ENCODE results near the gene FSTL5.
A peak's percentile ranks its signal among the peaks of the same experiment; 100 is the strongest.

Gene FSTL5

GRCh38 chr4:161696944-161697343 is 466.9 kb downstream of the FSTL5 start:
- DNase-seq = no peak

- DNase-seq = no peak
These were observed 483.7 kb downstream of the FSTL5 start for GRCh38 chr4:161680146-161680545.

- no peak for DNase-seq
These were observed 499.1 kb downstream of the FSTL5 start for GRCh38 chr4:161664740-161665139.

- DNase-seq = no peak
These were observed 500.0 kb downstream of the FSTL5 start for GRCh38 chr4:161663844-161664243.

- no peak for DNase-seq
These were observed 505.1 kb downstream of the FSTL5 start for GRCh38 chr4:161658676-161659075.

- no peak for DNase-seq
These were observed 506.2 kb downstream of the FSTL5 start for GRCh38 chr4:161657616-161658015.

- DNase-seq = no peak
These were observed 507.2 kb downstream of the FSTL5 start for GRCh38 chr4:161656594-161656993.

- DNase-seq = no peak
These were observed 508.7 kb downstream of the FSTL5 start for GRCh38 chr4:161655148-161655547.

GRCh38 chr4:161653697-161654096 is 510.1 kb downstream of the FSTL5 start:
- no peak for DNase-seq

GRCh38 chr4:161651586-161651985 is 512.2 kb downstream of the FSTL5 start:
- no peak for DNase-seq

GRCh38 chr4:161650812-161651211 is 513.0 kb downstream of the FSTL5 start:
- DNase-seq = peak; percentile 61

- DNase-seq = no peak
These were observed 516.0 kb downstream of the FSTL5 start for GRCh38 chr4:161647757-161648156.

GRCh38 chr4:161642708-161643107 is 521.1 kb downstream of the FSTL5 start:
- peak; percentile 26 for DNase-seq

- no peak for DNase-seq
These were observed 533.9 kb downstream of the FSTL5 start for GRCh38 chr4:161629694-161630441.

- peak; percentile 3 for DNase-seq
These were observed 559.1 kb downstream of the FSTL5 start for GRCh38 chr4:161604516-161605300.

- no peak for DNase-seq
These were observed 562.8 kb downstream of the FSTL5 start for GRCh38 chr4:161601011-161601410.

- no peak for DNase-seq
These were observed 568.5 kb downstream of the FSTL5 start for GRCh38 chr4:161595230-161595771.

- no peak for DNase-seq
These were observed 578.8 kb downstream of the FSTL5 start for GRCh38 chr4:161585011-161585410.

- DNase-seq = no peak
These were observed 580.3 kb downstream of the FSTL5 start for GRCh38 chr4:161583549-161583948.

GRCh38 chr4:161581262-161582230 is 582.3 kb downstream of the FSTL5 start:
- no peak for DNase-seq

GRCh38 chr4:161577579-161578301 is 586.1 kb downstream of the FSTL5 start:
- DNase-seq = no peak

- DNase-seq = no peak
These were observed 590.0 kb downstream of the FSTL5 start for GRCh38 chr4:161573836-161574235.
